ENCODE data around the gene MYO1E. TPM values are rescaled to one million over a fixed set of nuclear protein-coding genes. Genes with fewer than 3 reads are reported as not detected.
"Not testable (repeated sequence)": the region's sequence is repeated elsewhere in the genome, so short reads cannot be mapped to it uniquely, and the experiment has no call there.

MYO1E gene
- total and polyA plus RNA-seq, 7 donors, result 20.6 to 92.2 (median 32.1) TPM

DNA sequence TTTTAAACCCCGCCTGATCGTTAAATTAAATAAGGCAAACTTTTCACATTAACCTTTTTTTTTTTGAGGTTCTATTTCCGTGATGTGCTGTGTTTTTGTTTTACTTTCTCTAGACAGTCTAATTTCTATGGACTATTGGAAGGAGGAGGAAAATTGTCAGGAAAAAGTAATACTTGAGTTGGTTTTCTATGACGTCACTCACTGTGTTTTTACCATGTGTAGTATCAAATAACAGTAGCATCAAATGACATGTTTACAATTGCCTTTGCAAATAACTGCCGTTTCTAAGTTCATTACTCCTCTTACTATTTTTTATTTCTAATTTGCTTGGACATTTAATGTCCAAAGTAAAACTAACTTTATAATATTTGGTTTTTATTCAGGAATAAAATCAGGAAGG, 32.3 kb downstream of the MYO1E start:
- TF ChIP-seq POLR2AphosphoS5 (IDR thresholded peaks at IDR 0.05), result no peak
- TF ChIP-seq POLR2A (IDR thresholded peaks at IDR 0.05), result no peak
- intact Hi-C loops (cut with DNase I), result no loop called here
- 83 to 89% methylated on average over 5 of the region's 5 CpGs for WGBS, 2 donors

GRCh38 chr15:59339252-59339672, 33.4 kb downstream of the MYO1E start:
- no peak overlapping the region for H3K4me3 ChIP-seq
- no peak overlapping the region for H3K27ac ChIP-seq
- no peaks in the 10 kb centered on the region for H3K36me3 ChIP-seq
- 92% methylated on average over 3 of the region's 3 CpGs for WGBS, 2 donors
- TF ChIP-seq EP300 (IDR thresholded peaks at IDR 0.05) (no peak), POLR2A (IDR thresholded peaks at IDR 0.05) (no peak), POLR2AphosphoS5 (IDR thresholded peaks at IDR 0.05) (no peak)
- TF ChIP-seq, protein P1, sequence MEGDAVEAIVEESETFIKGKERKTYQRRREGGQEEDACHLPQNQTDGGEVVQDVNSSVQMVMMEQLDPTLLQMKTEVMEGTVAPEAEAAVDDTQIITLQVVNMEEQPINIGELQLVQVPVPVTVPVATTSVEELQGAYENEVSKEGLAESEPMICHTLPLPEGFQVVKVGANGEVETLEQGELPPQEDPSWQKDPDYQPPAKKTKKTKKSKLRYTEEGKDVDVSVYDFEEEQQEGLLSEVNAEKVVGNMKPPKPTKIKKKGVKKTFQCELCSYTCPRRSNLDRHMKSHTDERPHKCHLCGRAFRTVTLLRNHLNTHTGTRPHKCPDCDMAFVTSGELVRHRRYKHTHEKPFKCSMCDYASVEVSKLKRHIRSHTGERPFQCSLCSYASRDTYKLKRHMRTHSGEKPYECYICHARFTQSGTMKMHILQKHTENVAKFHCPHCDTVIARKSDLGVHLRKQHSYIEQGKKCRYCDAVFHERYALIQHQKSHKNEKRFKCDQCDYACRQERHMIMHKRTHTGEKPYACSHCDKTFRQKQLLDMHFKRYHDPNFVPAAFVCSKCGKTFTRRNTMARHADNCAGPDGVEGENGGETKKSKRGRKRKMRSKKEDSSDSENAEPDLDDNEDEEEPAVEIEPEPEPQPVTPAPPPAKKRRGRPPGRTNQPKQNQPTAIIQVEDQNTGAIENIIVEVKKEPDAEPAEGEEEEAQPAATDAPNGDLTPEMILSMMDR (IDR thresholded peaks at IDR 0.05), result no peak
- H3K4me1 ChIP-seq, result peaks cover 0 to 19% (median 4%) of the 10 kb centered on the region in 4 donors
- H3K27me3 ChIP-seq, result no peaks in the 10 kb centered on the region
- no peak for DNase-seq
- intact Hi-C loops (cut with DNase I), result no loop called here
- H3K9me3 ChIP-seq, result no peaks in the 10 kb centered on the region

More for the DNA sequence above, 32.3 kb downstream of the MYO1E start:
- Histone ChIP-seq H3K9me3 (no peaks in the 10 kb centered on the region), H3K4me3 (no peak overlapping the region), H3K27me3 (no peaks in the 10 kb centered on the region), H3K36me3 (no peaks in the 10 kb centered on the region), H3K27ac (no peak overlapping the region), H3K4me1 (peaks cover 0 to 19% (median 4%) of the 10 kb centered on the region in 4 donors)
- DNase-seq, result no peak

GRCh38 chr15:59338414-59338813, 34.3 kb downstream of the MYO1E start:
- Histone ChIP-seq H3K27me3 (no peaks in the 10 kb centered on the region), H3K9me3 (no peaks in the 10 kb centered on the region), H3K4me3 (no peak overlapping the region), H3K4me1 (peaks cover 0 to 19% (median 4%) of the 10 kb centered on the region in 4 donors), H3K27ac (no peak overlapping the region), H3K36me3 (no peaks in the 10 kb centered on the region)
- 98 to 100% methylated on average over 1 of the region's 1 CpG for WGBS, 2 donors
- TF ChIP-seq POLR2AphosphoS5 (IDR thresholded peaks at IDR 0.05), result no peak
- no peak for TF ChIP-seq EP300 (IDR thresholded peaks at IDR 0.05)
- no peak for TF ChIP-seq POLR2A (IDR thresholded peaks at IDR 0.05)
- TF ChIP-seq, protein P1 (IDR thresholded peaks at IDR 0.05), result no peak
- intact Hi-C loops (cut with DNase I), result no loop called here
- no peak for DNase-seq

- H3K27ac ChIP-seq; DNase-seq; H3K9me3 ChIP-seq; H3K4me3 ChIP-seq; H3K27me3 ChIP-seq; intact Hi-C loops (cut with DNase I); H3K36me3 ChIP-seq: not testable (repeated sequence)
- peaks cover 0 to 19% (median 4%) of the 10 kb centered on the region in 4 donors for H3K4me1 ChIP-seq
- WGBS, 2 donors, result 96 to 97% methylated on average over 4 of the region's 4 CpGs
Measured at GRCh38 chr15:59336725-59337124, 35.9 kb downstream of the MYO1E start.

DNA sequence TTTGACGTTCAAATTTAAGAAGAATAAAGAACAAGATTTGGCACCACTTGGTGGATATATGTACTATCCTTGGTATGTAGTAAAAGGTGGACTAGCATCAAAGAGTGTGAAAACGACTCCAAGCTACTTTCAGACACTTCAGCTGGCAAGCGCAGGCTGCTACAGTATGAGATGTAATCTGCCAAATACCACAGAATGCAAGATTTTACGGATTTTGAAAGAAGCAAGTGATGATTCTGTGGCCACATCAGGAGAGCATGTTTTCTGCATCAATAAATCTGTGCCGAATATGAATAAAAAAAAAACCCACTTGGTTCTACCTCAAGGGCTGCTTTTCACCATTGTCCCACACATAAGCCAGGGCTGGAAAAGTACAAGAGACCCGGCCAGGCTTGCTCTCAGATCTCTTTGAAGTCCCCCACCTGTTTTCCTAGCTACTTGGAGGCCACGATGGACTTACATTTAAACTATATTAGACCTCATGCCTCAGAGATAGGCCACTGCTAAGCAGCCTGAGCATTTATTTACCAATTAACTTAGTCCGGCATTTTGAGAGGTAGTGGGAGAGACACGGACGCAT, 37.4 kb downstream of the MYO1E start:
- Histone ChIP-seq H3K27ac (no peak overlapping the region), H3K4me1 (peaks cover 0 to 24% (median 8%) of the 10 kb centered on the region in 4 donors), H3K9me3 (no peaks in the 10 kb centered on the region), H3K4me3 (no peak overlapping the region), H3K27me3 (no peaks in the 10 kb centered on the region), H3K36me3 (no peaks in the 10 kb centered on the region)
- 68 to 79% methylated on average over 10 of the region's 10 CpGs for WGBS, 2 donors
- DNase-seq, result no peak
- intact Hi-C loops (cut with DNase I), result no loop called here
- TF ChIP-seq POLR2AphosphoS5 (IDR thresholded peaks at IDR 0.05), result no peak
- no peak for TF ChIP-seq EP300 (IDR thresholded peaks at IDR 0.05)
- TF ChIP-seq, protein P1 (IDR thresholded peaks at IDR 0.05), result no peak
- TF ChIP-seq POLR2A (IDR thresholded peaks at IDR 0.05), result no peak

DNA sequence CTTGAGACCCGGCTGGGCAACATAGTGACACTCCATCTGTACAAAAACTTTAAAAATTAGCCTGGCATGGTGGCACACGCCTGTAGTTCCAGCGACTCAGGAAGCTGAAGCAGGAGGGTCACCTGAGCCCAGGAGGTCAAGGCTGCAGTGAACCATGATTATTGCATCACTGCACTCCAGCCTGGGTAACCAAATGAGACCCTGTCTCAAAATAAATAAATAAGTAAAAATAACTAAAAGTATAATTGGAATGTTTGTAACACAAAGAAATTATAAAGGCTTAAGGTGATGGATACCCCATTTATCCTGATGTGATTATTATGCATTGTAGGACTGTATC, 38.6 kb downstream of the MYO1E start:
- intact Hi-C loops (cut with DNase I), result no loop called here
- TF ChIP-seq, protein P1 (IDR thresholded peaks at IDR 0.05), result no peak
- no peak for TF ChIP-seq POLR2A (IDR thresholded peaks at IDR 0.05)
- no peak for TF ChIP-seq POLR2AphosphoS5 (IDR thresholded peaks at IDR 0.05)
- TF ChIP-seq EP300 (IDR thresholded peaks at IDR 0.05), result no peak

More for the DNA sequence above, 38.6 kb downstream of the MYO1E start:
- 55 to 68% methylated on average over 3 of the region's 3 CpGs for WGBS, 2 donors
- no peak for DNase-seq
- Histone ChIP-seq H3K27ac (no peak overlapping the region), H3K4me3 (no peak overlapping the region), H3K27me3 (no peaks in the 10 kb centered on the region), H3K4me1 (peaks cover 0 to 22% (median 16%) of the 10 kb centered on the region in 4 donors), H3K9me3 (no peaks in the 10 kb centered on the region), H3K36me3 (no peaks in the 10 kb centered on the region)

All from sigmoid colon (tissue), 7 donors.